ENCODE measurements around the gene CACNA1B. TPM values are rescaled to one million over a fixed set of nuclear protein-coding genes. Genes with fewer than 3 reads are reported as not detected.
"Not testable (repeated sequence)": the region's sequence is repeated elsewhere in the genome, so short reads cannot be mapped to it uniquely, and the experiment has no call there.

CACNA1B gene
- polyA plus RNA-seq, 1 experiment = 0.01 TPM

DNA sequence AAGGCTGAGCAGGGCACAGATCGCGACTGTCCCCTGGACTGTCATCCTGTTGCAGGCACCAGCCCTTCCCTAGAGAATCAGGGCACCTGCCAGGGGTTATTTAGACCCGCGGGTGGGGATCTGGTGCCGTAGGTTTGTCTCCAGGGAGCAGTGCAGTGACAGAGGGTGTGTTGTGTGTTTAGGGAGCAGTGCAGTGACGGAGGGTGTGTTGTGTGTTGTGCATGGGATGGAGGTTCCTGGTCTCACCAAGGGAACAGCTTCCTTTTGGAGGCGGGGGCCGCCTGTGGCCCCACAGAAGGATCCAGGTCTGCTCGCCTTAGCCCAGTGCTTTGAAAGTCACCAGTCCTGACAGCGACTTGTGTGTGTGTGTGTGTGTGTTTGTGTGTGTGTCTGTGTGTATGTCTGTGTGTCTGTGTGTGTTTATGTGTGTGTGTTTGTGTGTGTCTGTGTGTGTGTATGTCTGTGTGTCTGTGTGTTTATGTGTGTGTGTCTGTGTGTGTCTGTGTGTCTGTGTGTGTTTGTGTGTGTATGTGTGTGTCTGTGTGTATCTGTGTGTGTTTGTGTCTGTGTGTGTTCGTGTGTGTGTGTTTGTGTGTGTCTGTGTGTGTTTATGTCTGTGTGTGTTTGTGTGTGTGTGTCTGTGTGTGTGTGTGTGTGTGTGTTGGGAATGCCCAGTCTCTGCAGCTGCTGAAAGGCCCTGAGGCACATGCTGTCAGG is 265.1 kb downstream of the CACNA1B start:
- H3K27me3 ChIP-seq (ENCODE audit: control insufficient read depth, insufficient read depth, low read length); CTCF ChIA-PET; POLR2A ChIA-PET; H3K36me3 ChIP-seq (ENCODE audit: control insufficient read depth, insufficient read depth, low read length); H3K4me3 ChIP-seq (ENCODE audit: low read depth, low read length); DNase-seq (ENCODE audit: low read depth): not testable (repeated sequence)

DNA sequence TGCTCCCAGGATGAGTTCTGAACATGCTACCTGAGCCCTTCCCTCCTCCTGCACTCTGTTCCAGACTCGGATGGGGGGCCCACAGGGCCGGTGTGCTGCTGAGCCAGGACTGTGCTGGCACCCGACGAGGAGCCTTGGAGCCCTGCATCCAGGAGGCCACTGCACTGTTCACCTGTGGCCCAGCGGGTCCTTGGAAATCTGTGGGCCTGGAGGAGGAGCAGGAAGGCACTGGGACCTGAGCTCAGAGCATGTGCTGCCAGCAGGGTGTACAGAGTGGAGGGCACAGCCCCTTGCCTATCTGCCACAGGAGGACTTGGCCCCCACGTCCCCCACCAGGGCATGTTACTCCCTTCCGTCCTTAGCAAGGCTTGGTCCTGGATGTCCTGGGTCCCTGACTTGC is 265.9 kb downstream of the CACNA1B start:
- H3K27me3 ChIP-seq (ENCODE audit: control insufficient read depth, insufficient read depth, low read length); CTCF ChIA-PET; DNase-seq (ENCODE audit: low read depth); H3K36me3 ChIP-seq (ENCODE audit: control insufficient read depth, insufficient read depth, low read length); POLR2A ChIA-PET; H3K4me3 ChIP-seq (ENCODE audit: low read depth, low read length): not testable (repeated sequence)

DNA sequence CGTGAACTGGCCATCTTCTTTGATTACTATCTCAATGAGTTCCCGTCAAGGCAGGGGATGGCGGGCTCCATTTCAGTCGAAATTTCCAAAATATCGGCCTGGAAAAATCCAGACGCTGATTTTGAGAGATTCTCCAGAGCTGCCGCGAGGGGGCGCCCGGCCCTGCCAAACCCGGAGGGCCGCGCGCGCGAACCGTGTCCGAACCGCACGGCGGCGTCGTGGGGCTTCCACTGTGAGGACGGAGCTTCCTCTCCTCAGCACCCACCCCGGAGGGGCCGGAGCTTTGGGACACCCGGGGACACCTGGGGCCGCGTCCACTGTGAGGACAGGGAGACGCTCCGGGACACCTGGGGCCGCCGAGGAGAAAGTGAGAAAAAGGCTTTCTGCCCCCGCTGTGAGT is 270.0 kb downstream of the CACNA1B start:
- H3K36me3 ChIP-seq (ENCODE audit: control insufficient read depth, insufficient read depth, low read length); CTCF ChIA-PET; POLR2A ChIA-PET; H3K27me3 ChIP-seq (ENCODE audit: control insufficient read depth, insufficient read depth, low read length); DNase-seq (ENCODE audit: low read depth); H3K4me3 ChIP-seq (ENCODE audit: low read depth, low read length): not testable (repeated sequence)
- TF ChIP-seq, protein P1, sequence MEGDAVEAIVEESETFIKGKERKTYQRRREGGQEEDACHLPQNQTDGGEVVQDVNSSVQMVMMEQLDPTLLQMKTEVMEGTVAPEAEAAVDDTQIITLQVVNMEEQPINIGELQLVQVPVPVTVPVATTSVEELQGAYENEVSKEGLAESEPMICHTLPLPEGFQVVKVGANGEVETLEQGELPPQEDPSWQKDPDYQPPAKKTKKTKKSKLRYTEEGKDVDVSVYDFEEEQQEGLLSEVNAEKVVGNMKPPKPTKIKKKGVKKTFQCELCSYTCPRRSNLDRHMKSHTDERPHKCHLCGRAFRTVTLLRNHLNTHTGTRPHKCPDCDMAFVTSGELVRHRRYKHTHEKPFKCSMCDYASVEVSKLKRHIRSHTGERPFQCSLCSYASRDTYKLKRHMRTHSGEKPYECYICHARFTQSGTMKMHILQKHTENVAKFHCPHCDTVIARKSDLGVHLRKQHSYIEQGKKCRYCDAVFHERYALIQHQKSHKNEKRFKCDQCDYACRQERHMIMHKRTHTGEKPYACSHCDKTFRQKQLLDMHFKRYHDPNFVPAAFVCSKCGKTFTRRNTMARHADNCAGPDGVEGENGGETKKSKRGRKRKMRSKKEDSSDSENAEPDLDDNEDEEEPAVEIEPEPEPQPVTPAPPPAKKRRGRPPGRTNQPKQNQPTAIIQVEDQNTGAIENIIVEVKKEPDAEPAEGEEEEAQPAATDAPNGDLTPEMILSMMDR (IDR thresholded peaks at IDR 0.05; ENCODE audit: insufficient read depth, low read depth, low read length) = 0 out of 2 replicates have a peak, but pooled peaks have one; percentile 5

DNA sequence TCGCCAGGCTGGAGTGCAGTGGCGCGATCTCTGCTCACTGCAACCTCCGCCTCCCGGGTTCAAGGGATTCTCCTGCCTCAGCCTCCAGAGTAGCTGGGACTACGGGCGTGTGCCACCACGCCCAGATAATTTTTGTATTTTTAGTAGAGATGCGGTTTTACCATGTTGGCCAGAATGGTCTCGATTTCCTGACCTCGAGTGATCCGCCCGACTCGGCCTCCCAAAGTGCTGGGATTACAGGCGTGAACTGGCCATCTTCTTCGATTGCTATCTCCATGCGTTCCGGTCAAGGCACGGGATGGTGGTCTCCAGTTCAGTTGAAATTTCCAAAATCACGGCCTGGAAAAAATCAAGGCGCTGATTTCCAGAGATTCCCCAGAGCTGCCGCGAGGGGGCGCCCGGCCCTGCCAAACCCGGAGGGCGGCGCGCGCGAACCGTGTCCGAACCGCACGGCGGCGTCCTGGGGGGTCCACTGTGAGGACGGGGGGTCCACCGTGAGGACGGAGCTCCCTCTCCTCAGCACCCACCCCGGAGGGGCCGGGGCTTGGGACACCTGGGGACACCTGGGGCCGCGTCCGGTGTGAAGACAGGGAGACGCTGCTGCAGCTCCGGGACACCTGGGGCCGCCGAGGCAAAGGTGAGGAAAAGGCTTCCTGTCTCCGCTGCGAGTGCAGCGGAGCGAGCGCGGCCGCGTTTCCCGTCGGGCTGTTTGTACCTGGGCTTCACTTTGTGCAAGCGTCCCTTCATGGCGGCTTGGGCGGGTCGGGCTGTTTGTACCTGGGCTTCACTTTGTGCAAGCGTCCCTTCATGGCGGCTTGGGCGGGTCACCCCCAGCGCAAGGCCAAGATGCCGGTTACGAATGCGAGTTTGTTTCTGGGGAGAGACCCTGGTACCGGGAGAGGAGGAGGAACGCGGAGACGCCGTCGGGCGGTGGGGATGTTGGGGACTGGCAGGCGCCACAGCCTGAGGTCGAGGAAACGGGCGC is 272.4 kb downstream of the CACNA1B start:
- CTCF ChIA-PET; H3K36me3 ChIP-seq (ENCODE audit: control insufficient read depth, insufficient read depth, low read length); POLR2A ChIA-PET; DNase-seq (ENCODE audit: low read depth); H3K27me3 ChIP-seq (ENCODE audit: control insufficient read depth, insufficient read depth, low read length): not testable (repeated sequence)
- H3K4me3 ChIP-seq (ENCODE audit: low read depth, low read length) = peak overlapping the region; percentile 13

DNA sequence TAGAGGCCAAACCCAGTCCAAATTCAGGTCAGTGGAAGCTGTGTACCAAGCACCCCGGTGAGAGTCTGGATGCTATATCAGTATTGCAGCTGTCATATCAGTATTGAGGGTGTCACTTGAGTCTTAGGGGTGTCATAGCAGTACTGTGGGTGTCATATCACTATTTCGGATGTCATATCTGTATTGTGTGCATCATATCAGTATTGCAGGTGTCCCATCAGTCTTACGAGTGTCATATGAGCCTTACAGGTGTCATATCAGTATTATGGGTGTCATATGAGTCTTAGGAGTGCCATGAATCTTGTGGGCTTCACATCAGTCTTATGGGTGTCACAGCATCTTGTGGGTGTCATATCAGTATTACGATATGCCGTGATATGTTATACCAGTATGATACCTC is 278.2 kb downstream of the CACNA1B start:
- CTCF ChIA-PET; H3K36me3 ChIP-seq (ENCODE audit: control insufficient read depth, insufficient read depth, low read length); DNase-seq (ENCODE audit: low read depth); H3K27me3 ChIP-seq (ENCODE audit: control insufficient read depth, insufficient read depth, low read length); H3K4me3 ChIP-seq (ENCODE audit: low read depth, low read length); POLR2A ChIA-PET: not testable (repeated sequence)

DNA sequence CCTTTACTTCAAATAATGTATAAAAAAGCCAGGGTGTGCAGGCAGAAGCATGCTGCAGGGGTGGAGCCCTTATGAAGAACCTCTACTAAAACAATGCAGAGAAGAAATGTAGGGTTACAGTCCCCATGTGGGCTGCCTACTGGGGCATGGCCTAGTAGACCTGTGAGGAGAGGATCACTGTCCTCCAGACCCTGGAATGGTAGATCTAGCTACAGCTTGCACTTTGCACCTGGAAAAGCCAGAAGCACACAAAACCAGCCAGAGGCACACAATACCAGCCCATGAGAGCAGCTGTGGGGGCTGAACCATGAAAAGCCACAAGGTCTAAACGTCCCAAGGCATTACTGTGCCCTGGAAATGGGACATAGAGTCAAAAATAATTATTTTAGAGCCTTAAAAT is 289.2 kb downstream of the CACNA1B start:
- H3K27me3 ChIP-seq (ENCODE audit: control insufficient read depth, insufficient read depth, low read length); H3K4me3 ChIP-seq (ENCODE audit: low read depth, low read length); POLR2A ChIA-PET; CTCF ChIA-PET; DNase-seq (ENCODE audit: low read depth); H3K36me3 ChIP-seq (ENCODE audit: control insufficient read depth, insufficient read depth, low read length): not testable (repeated sequence)

Small RNA genes within 50 kb of the gene (small RNA-seq; reads per million reads assigned to genes)
- gene AL591424.2 (ENCODE audit: insufficient read length, low read depth, low replicate concordance) (not detected), gene MIR602 (ENCODE audit: insufficient read length, low read depth, low replicate concordance) (not detected)
